Epithelial cell of prostate (primary cell): Measurements from ENCODE around the gene CCNY.
A peak's percentile ranks its signal among the peaks of the same experiment; 100 is the strongest.

Experiments
- DNase-seq: peaks from one replicate; pipeline ENCODE4 v3.0.0-alpha.2; 2011; ENCODE audit warnings: low read depth, low spot score
- H3K27ac ChIP-seq: fragments of 450-650 bp; 2 replicates; pipeline ENCODE4 v1.5.1; 2017; ENCODE audit warnings: mild to moderate bottlenecking

The CCNY gene

DNA sequence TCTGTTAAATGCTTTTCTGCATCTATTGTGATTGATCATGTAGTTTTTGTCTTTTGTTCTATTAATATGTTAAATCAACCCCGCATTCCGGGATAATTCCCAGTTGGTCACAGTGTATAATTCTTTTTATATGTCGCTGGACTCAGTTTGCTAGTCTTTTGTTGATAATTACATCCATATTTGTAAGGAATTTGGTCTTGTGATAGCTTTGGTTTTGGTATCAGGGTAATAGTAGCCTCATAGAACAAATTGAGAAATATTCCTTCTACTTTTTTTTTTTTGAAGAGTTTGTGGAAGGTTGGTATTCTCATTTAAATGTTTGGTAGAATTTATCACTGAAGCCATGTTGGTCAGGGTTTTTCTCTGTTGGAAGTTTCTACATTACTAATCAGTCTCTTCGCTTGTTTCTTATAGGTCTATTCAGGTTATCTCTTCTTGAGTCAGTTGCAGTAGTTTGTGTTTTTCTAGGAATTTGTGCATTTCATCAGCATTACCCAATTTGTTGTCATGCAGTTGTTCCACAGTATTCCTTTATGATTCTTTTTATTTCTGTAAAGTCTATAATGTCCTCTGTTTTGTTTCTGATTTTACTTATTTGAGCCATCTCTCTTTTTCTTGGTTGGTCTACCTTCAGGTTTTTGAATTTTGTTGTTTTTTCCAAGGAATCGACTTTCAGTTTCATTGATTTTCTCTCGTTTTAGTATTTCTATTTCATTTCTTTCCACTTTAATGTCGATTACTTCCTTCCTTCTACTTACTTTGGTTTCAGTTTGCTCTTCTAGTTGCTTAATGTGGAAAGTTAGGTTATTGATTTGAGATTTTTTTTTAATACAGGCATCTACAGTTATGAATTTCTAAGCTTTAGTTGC lies 204.2 kb downstream of the CCNY start:
- no peak for DNase-seq

GRCh38 chr10:35541720-35542119 lies 205.4 kb downstream of the CCNY start:
- DNase-seq: no peak
- H3K27ac ChIP-seq: no peak overlapping the region

More for the DNA sequence above, 204.2 kb downstream of the CCNY start:
- no peak overlapping the region for H3K27ac ChIP-seq

DNA sequence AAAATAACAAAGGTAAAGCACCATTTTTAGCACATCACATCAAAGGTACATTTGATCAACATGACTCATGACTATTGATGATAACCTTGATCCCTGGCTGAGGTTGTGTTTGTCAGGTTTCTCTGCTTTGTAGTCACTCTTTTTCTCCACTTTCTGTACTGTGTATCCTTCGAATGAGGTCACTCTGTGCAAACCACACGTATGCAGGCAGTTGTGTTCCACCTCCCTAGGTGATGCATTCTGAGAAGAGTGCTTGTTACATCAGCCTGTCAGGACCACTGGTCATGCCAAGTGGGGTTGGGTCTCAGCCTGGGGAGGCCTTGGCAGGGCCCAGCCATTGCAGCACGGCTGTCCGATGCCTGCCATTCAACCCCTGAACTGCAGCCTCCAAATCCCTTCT lies 206.0 kb downstream of the CCNY start:
- H3K27ac ChIP-seq: no peak overlapping the region
- DNase-seq: no peak

DNA sequence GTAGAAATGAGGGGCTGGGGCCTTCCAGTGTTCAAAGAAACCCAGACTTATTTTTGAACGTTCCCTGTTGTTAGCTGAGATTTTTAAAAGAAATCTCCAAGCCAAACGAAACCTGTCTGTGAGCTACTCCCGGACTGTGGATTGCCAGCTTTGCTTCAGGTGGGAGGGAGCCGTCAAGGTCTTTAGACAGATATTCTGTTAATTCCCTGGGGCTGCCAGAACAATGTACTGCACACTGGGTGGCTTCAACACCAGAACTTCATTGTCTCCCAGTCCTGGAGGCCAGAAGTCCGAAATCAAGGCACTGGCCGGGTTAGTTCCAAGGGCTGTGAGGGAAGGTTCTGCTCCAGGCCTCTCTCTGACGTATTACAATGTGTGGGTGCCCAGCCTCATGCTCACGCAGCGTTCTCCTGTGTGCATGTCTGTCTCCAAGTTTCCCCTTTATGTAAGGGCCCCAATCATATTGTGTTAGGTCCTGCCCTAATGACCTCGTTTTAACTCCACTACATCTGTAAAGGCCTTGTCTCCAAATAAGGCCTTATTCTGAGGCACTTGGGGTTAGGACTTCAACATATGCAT lies 208.9 kb downstream of the CCNY start:
- H3K27ac ChIP-seq: no peak overlapping the region
- no peak for DNase-seq

GRCh38 chr10:35545878-35546590 lies 209.7 kb downstream of the CCNY start:
- DNase-seq: no peak
- H3K27ac ChIP-seq: peak overlapping the region; percentile 40

GRCh38 chr10:35546824-35547225 lies 210.5 kb downstream of the CCNY start:
- peak overlapping the region; percentile 40 for H3K27ac ChIP-seq
- DNase-seq: peak; percentile 73

DNA sequence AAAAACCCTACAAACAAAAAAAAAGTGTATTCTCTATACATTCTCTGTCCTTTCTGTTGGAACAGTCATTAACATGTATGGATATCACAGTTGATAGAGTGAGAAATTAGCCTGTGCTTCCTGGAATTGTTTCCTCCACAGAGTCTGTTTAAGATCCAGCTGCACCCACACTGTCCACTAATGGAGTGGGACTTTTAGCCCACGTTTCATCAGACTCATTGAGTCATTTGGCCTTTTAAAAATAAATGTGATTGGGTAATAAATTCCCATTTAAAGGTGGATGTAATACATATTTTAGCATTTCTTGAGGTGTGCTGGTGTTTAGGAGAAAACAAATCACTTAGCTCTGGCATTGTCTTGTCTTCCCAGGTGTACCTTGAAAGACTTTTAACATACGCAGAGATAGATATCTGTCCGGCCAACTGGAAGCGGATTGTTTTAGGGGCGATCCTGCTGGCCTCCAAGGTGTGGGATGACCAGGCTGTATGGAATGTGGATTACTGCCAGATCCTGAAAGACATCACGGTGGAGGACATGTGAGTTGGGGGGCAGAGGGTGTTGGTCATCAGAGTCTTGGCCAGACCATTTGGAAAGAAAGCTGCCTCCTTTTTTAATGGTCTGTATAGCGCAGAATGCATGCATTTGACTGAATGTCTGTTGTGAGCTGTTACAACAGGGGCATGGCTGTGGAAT lies 216.5 kb downstream of the CCNY start:
- no peak overlapping the region for H3K27ac ChIP-seq
- DNase-seq: no peak

GRCh38 chr10:35554036-35554435 lies 217.7 kb downstream of the CCNY start:
- no peak for DNase-seq
- H3K27ac ChIP-seq: no peak overlapping the region

DNA sequence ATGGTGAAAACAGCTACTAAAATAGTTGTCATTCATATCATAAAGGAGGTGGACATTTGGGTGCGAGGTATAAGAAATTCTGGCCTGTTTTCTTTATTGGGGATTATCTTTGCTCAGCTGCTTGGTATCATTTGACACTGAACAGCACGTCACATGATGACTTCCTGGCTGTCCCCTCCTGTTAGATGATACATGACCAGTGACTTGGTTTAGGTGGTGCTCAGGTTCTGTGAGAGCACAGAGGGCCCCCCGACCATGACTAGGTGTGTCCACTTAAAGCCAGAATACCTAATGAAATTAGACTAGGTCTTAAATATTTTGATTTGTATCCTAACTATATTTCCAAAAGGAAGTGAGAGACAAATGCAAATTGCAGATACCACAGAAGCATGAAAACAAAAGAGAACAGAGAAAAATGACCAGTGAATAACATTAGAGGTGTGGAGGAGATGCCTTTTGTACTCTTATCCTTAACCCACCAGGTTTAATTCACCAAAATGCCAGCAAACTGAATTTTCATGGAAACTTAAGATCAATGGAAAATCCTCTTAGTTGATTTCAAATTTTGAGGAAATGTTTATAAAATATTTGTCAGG lies 218.2 kb downstream of the CCNY start:
- no peak for DNase-seq

DNA sequence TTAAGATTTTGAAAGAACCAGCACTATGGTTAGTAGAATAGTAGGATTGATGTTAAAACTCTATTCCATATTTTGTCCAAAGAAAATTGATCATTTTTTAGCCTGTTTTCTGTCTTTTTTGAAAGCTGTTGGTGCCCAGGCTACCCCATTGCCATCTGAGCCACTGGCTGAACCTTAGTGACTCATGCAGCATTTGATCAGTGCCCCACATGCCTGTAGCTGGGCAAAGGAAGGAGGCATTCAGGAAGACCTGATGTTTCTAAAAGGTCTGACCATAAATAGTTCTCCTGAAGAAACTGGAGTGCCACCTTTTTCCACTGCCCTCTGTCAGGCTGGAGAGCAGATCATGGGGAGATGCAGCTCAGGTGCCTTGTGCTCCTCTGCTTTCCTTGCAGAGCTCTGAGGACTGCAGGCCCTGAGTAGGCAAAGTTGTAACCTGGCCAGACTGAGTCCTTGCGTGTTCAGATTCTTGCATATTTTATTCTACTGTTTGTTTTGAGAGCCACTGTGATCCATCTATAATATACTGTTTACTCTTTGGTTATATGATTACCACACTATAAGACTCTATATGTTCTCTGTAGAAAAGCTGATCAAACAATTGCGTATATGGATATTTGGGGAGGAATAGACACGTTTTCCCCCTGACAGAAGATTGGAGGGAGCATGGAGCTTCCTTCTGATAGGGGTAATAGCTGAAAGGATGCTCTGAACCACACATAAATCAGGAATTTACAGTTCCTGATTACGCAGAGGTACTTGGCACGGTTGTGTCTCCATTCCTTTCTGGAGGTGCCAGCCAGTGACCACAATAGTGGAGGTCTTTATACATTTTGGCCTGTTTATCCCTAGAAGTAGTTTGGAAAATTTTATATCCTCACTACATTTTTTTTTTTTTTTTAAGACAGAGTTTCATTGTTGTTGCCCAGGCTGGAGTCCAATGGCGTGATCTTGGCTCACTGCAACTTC lies 219.9 kb downstream of the CCNY start:
- no peak overlapping the region for H3K27ac ChIP-seq
- no peak for DNase-seq

More for the DNA sequence above, 218.2 kb downstream of the CCNY start:
- H3K27ac ChIP-seq: no peak overlapping the region

DNA sequence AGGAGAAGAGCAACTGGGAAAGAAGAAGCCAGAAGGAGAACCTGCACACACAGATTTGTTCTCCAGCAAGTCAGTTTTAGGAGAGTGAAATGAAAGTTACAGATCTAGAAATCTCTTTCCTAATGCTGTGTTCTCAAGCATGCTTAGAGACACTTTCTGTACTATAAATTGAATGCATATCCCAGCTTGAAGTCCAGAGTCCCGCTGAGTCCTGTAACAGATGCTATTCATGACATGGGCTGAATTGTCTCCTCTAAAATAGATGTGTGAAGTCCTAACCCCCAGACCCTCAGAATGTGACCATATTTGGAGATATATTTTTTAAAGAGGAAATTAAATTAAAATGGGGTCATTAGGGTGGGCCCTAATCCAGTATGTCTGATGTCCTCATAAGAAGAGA lies 222.0 kb downstream of the CCNY start:
- H3K27ac ChIP-seq: no peak overlapping the region
- DNase-seq: no peak

DNA sequence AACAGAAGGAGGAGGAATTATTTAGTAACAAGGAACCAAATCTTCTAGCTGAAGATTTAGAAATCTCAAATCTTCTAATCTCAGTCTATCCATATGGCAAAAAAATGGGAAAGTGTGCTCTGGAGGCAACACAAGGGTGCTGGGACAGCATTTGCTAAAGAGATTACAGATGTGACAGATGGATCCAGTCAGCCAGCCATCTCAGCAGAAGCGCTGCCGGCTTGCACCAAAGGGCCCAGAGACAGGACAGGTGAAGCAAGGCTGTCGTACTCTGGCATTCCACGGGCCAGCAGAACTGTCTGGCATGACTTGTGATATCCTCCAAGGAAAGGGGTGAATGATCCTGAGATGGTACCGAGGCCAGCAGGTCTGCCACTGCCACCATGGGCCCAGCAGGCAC lies 223.1 kb downstream of the CCNY start:
- no peak for DNase-seq
- no peak overlapping the region for H3K27ac ChIP-seq

- H3K27ac ChIP-seq: no peak overlapping the region
Measured at GRCh38 chr10:35561715-35562114, 225.4 kb downstream of the CCNY start.

GRCh38 chr10:35562427-35562826 lies 226.1 kb downstream of the CCNY start:
- H3K27ac ChIP-seq: no peak overlapping the region
- no peak for DNase-seq

More at GRCh38 chr10:35561715-35562114, 225.4 kb downstream of the CCNY start:
- no peak for DNase-seq

GRCh38 chr10:35563261-35563891 lies 227.1 kb downstream of the CCNY start:
- DNase-seq: no peak
- H3K27ac ChIP-seq: no peak overlapping the region

DNA sequence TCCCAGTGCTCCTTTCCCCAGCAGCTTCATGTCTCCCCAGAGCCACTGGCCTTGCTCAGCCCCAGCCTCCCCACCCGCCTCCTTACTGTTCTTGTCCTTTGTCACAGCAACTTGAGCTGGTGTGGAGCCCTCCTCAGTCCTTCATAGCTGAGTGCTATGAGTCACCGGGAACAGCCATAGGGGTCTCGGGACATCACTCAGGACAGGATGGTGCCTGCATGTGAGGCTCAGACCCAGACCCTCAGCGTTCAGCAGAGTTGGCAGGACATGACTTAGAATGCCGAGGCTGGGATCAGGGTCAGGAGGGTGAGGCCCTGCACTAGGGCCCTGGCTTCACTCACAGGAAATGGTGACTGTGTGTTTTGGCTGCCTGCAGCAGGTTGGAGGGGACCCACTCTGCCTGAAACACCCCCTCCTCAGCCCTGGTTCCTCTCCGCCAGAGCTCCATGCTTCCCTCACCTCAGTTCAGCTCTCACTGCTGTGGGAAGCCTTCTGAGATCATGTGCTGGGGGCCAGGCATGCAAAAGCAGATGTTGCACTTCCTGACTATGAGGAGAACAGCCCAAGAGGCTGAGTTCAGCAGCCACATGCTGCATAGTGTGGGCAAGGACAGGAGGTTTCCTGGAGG lies 228.1 kb downstream of the CCNY start:
- DNase-seq: no peak
- no peak overlapping the region for H3K27ac ChIP-seq

DNA sequence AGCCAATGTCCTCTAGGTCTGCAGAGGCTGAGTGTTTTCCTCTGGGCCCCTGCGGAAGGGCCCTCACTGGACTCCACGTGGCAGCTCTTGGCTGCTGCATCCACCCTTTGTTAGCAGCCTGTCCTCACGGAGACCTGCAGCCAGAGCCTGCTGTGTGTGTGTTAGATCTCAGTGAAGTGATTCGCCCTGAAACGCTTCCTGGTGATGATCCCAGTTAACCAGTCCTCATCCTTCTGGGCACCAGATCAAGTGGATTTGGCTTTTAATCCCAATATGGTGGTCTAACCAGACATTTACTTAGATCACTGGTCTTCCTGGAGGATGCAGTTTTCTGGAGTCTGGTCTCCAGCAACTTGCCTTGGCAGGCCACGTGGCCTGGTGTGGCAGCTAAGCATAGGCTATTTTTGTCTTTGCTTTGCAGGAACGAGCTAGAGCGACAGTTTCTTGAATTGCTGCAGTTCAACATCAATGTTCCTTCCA lies 229.3 kb downstream of the CCNY start:
- no peak overlapping the region for H3K27ac ChIP-seq
- no peak for DNase-seq

DNA sequence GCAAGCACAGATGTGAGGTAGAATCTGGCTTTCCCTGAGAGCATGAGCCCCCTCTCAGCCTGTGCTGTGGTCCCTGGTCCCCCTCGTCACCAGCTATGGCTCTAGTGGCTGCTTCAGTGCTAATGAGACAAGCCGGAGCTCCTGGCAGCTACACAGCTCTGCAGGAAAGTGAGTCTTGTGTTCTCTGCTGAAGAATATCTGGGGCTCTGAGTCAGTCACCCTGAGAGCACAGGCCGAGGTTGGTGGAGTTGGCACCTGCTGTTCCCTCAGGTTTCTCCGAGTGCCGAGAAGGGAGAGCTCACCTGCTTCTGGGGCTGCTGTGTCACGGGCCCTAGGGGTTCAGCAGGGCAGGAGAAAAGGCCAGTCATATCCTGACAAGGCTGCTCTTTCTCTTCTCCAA lies 231.6 kb downstream of the CCNY start:
- no peak overlapping the region for H3K27ac ChIP-seq
- DNase-seq: no peak
